Kasumi-1 (cell line): Measurements from ENCODE around the gene UBE4B.

Experiments used
- DNase-seq, 2 experiments: peaks; one replicate each; lab custom pipeline; 2025; lab: John Stamatoyannopoulos, UW

Gene UBE4B

GRCh38 chr1:10042746-10043145 lies 10.0 kb downstream of the UBE4B start:
- DNase-seq: no peak

GRCh38 chr1:10045480-10046355 lies 13.0 kb downstream of the UBE4B start:
- DNase-seq: no peak

- no peak for DNase-seq
Observed at GRCh38 chr1:10046356-10047085, 13.8 kb downstream of the UBE4B start.

GRCh38 chr1:10048601-10049000 lies 15.8 kb downstream of the UBE4B start:
- no peak for DNase-seq

- DNase-seq: no peak
Observed at GRCh38 chr1:10050611-10051010, 17.9 kb downstream of the UBE4B start.

GRCh38 chr1:10051656-10052055 lies 18.9 kb downstream of the UBE4B start:
- DNase-seq: no peak

GRCh38 chr1:10052347-10052746 lies 19.6 kb downstream of the UBE4B start:
- DNase-seq: no peak

GRCh38 chr1:10054465-10054864 lies 21.7 kb downstream of the UBE4B start:
- no peak for DNase-seq

GRCh38 chr1:10056599-10056987 lies 23.8 kb downstream of the UBE4B start:
- no peak for DNase-seq

- no peak for DNase-seq
Observed at GRCh38 chr1:10057343-10057742, 24.6 kb downstream of the UBE4B start.

- no peak for DNase-seq
Observed at GRCh38 chr1:10057796-10058195, 25.0 kb downstream of the UBE4B start.

GRCh38 chr1:10059342-10059718 lies 26.6 kb downstream of the UBE4B start:
- DNase-seq: no peak

GRCh38 chr1:10060311-10061100 lies 27.7 kb downstream of the UBE4B start:
- DNase-seq: no peak

- DNase-seq: no peak
Observed at GRCh38 chr1:10061276-10061675, 28.5 kb downstream of the UBE4B start.

- no peak for DNase-seq
Observed at GRCh38 chr1:10063878-10064277, 31.1 kb downstream of the UBE4B start.

GRCh38 chr1:10064416-10065343 lies 31.9 kb downstream of the UBE4B start:
- DNase-seq: peak in 1 of 2 experiments; percentile 12

GRCh38 chr1:10065344-10065685 lies 32.6 kb downstream of the UBE4B start:
- peak; percentile 46 to 52 for DNase-seq

- DNase-seq: no peak
Observed at GRCh38 chr1:10065760-10066159, 33.0 kb downstream of the UBE4B start.

GRCh38 chr1:10068605-10069294 lies 36.0 kb downstream of the UBE4B start:
- DNase-seq: no peak

- no peak for DNase-seq
Observed at GRCh38 chr1:10070206-10070605, 37.4 kb downstream of the UBE4B start.

GRCh38 chr1:10071640-10072039 lies 38.9 kb downstream of the UBE4B start:
- DNase-seq: no peak
